Activated T-cell treated with anti-CD3 and anti-CD28 coated beads for 48 hours (primary cell): ENCODE data around the gene AGAP9.
A peak's percentile ranks its signal among the peaks of the same experiment; 100 is the strongest.
"Not testable (repeated sequence)": the region's sequence is repeated elsewhere in the genome, so short reads cannot be mapped to it uniquely, and the experiment has no call there.

Experiments
- DNase-seq: peaks from one replicate; pipeline ENCODE4 v3.0.0-alpha.2; 2020; ENCODE audit warnings: low read depth

AGAP9 gene

DNA sequence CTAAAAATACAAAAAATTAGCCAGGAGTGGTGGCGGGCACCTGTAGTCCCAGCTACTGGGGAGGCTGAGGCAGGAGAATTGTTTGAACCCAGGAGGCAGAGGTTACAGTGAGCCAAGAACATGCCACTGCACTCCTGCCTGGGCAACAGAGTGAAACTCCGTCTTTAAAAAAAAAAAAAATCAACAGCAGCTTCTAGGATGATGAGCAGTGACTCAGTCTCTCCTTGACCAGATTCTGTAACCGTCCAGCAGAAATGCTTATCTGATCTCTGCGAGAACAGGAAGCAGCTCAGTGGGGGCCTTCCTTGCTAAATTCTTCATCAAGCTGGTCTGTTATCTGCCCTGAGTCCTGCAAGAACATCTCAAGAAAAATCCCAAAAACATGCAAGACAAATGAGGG is 37.5 kb downstream of the AGAP9 start:
- DNase-seq, result not testable (repeated sequence)

DNA sequence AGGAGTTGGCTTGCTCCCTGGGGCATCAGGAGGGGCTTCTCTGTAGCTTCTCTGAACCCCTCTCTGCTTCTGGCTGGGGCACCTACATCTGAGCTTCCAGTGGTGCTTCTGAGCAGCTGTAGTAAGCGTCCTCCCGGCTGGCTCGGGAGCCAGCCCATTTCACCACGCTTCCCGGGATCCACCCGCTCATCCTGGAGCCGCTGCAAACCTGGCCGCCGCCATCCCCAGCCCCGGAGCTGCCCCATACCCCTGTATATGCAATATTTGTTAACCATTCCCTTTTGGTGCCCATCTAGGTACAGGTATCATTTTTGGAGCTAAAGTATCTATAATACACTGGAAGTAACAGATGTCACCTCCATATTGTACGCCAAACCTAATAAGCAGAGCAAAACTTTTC is 38.7 kb downstream of the AGAP9 start:
- DNase-seq, result not testable (repeated sequence)

DNA sequence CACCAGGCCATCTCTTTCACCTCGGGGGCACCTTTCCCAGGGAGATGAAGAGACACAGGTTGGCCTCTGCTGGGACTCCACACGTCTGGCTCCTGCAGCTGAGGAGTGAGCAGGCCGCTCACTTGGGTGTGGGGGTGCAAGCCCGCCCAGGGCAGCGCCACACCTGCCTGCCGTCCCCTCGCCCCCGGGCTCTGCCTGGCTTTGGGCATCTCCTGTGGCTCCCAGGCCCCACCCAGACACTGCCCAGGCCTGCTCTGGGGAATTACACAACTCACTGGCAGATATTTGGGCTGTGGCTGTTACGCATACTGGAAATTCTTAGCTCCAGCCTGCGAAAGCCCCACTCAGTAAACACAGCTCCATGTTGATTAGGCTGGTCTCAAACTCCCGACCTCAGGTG is 39.5 kb downstream of the AGAP9 start, which contains the start of gene ANXA8:
Gene ANXA8 (minus strand): TSS at position 193 of the 400 bp plus-strand sequence. CDS start 182 bp downstream, at position 11.
- not testable (repeated sequence) for DNase-seq

DNA sequence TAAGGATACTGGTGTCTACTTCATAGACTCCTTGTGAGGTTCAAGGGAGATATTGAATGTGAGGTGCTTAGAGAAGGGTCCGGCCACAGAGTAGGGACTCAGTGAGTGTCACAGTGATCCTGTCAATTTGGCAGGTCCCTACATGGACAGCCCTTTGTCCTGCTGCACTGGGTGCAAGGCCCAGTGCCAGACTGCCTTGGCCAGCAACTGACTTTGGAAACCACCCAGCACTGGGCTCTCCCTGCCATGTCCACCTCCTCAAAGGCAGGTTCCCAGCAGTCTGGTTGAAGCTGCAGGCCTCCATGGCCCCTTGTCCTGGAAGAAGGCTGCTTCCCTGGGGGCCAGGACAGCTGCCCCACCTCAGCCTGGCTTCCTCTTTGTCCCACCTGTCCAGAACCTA is 41.1 kb downstream of the AGAP9 start:
- not testable (repeated sequence) for DNase-seq

DNA sequence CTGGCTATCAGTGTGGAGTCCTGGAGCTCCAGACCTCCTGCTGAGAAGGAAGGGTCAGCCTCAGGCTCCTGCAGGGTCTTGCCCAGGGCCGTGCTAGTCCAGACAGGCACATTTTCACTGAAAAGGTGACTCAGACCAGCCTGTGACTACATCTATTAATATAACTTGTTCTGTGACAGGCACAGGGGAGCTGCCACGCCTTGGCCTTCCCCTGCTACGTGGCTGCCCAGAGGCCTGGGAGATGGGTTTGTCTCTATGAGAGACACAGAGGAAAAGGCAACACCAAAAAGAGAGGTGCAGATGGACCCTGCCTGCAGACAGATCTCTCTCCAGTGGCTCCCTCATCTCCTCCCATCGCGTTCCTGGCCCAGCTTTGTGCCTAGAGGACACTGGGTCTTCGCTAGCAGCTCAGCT is 41.7 kb downstream of the AGAP9 start:
- not testable (repeated sequence) for DNase-seq

DNA sequence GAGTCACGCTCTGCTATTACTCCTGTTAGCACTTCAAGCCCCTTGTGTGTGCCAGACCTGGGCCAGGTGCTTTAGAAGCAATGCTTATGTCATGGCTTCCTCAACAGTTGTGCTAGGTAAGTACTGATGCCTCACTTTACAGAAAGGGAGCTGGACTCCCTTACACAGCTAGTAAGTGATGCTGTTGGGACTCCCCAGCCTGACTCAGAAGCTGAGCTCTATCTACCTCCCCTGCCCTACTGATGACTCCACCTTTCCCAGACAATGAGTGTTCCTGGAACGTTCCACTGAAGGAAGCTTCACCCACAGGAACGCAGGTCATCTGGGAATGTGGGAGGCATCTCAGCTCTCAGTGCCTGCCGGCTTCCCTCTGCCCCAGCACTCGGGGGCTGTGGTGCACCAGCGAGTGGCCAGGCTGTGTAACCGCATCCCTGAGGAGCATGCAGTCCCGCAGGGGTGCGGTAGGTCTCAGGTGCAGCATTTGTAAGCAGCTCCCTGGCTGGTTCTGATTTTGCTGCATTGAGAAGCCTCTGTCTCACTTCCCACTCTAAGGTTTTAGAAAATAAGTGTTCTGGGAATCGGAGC is 42.2 kb downstream of the AGAP9 start:
- not testable (repeated sequence) for DNase-seq

DNA sequence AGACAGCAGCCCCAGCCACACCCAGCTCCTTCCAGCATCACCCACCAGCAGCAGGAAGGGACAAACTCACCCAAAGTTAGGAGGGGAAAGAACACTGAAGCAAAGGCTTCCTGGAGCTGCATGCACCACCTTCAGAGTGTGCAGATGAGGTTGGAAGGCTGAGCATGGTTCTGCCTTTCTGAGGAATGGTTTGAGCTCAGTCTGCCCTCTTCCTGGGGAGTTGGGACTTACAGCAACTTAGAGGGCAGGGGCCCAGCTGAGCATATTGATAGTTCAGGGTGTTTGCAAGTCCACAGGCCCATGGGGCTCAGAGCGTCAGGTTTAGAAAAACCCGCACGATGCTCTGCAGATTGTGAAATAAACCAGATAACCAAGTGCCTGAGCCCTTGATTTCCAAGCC is 43.3 kb downstream of the AGAP9 start:
- not testable (repeated sequence) for DNase-seq

DNA sequence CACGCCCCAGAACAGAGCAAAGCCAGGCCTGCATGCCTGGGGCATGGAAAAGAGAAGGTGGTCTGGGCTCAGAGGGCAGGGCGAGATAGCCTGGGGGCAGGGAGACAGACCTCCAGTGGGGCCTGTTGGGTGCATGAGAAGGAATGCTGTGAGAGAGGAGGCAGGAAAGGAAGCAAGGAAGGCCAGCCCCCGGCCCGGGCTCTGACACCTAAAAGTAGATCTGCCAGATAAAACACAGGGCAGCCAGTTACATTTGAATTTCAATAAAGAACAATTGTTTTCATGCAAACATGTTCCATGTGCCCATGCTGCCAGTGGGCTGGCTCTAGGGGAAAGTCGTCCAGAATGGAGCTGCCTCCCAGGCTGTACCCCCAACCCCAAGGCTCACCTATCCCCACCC is 45.3 kb downstream of the AGAP9 start:
- DNase-seq, result not testable (repeated sequence)

DNA sequence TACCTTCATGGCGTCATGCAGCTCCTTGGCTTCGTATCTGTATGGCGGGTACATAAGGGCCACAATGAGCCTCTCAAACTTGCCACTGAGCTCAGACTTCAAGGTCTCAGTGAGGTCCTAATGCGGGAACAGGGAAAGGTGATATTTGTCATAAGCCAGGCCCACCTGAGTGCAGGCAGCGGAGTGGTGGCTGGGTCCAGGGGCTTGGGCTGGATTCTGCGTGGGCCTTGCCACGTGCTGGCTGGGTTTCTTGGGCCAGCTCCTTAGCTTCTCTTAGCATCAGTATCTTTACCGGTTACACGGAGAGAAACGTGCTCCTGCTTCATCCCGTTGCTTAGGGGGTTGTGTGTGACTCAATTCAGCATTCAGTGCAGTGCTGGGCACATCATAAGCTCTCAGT is 46.4 kb downstream of the AGAP9 start:
- DNase-seq, result not testable (repeated sequence)

DNA sequence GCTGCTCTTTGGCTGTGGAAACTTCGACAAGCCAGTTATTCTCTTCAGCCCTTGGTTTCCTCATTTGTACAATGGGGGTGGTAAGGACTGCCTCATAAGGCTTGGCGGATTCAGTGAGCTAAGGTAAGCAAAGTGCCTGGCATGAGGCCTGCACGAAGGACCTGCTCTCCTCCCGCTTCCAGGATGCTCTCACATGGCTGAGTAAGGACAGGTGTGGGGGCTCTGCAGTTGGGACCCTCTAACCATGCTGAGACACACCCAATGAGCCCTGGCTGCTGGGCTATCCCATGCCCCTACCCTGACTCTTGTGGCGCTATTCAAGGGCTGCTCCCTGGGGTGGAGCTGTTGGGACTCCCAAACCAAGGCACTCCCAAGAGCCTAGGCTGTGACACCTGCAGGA is 48.3 kb downstream of the AGAP9 start:
- not testable (repeated sequence) for DNase-seq

DNA sequence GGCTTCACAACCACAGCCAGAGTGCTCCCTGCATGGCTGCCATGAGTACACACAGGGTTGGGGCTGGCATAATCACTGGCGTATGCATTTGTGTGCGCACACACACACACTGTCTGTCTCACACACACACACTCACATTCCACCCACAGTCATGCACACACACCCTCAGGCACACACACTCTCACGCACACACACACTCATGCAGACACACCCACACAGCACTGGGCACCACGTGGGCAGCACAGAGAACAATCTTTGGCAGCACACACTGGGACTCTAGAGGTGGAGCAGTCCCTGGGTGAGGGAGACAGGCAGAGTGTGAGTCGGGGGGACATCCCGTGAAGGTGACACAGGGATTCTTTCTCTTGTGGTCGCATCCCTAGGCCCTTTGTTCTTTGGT is 49.9 kb downstream of the AGAP9 start:
- not testable (repeated sequence) for DNase-seq

DNA sequence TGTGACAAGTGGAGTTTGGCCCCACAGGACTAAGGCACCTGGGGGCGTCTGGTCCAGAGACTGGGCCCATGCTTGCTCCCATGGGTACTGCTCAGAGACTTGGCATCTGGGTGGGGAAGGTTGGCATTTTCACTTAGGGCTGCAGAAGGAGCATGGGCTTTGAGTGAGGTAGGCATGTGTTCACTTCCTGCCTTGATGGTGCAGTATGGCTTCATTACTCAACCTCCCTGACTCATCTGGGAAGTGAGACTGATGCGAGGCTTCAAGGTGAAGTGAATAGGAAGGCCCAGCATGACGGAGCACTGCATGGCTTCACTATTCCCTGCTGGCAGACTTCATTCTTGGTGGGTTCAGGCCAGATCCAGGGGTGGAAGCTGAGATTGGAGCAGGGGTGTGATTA is 50.8 kb downstream of the AGAP9 start:
- DNase-seq, result not testable (repeated sequence)

DNA sequence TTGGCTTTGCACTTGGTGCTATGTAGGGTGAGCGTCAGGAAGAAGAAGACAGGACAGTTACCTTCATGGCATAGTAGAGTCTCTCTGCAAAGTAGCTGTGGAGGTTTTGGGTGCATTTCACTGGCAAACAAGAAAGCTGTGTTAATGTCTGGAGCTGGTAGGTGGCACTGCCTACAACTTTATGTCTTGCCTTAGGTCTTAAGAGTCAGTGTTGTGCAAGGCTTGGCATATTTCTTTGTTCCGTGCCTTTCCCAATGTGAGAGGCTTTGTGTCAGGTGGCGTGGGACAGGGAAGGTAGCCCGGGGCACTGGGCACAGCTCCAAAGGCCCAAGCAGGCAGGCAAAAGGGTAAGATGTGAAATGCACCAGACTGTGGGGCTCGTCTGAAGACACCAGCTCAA is 51.4 kb downstream of the AGAP9 start:
- DNase-seq, result not testable (repeated sequence)

DNA sequence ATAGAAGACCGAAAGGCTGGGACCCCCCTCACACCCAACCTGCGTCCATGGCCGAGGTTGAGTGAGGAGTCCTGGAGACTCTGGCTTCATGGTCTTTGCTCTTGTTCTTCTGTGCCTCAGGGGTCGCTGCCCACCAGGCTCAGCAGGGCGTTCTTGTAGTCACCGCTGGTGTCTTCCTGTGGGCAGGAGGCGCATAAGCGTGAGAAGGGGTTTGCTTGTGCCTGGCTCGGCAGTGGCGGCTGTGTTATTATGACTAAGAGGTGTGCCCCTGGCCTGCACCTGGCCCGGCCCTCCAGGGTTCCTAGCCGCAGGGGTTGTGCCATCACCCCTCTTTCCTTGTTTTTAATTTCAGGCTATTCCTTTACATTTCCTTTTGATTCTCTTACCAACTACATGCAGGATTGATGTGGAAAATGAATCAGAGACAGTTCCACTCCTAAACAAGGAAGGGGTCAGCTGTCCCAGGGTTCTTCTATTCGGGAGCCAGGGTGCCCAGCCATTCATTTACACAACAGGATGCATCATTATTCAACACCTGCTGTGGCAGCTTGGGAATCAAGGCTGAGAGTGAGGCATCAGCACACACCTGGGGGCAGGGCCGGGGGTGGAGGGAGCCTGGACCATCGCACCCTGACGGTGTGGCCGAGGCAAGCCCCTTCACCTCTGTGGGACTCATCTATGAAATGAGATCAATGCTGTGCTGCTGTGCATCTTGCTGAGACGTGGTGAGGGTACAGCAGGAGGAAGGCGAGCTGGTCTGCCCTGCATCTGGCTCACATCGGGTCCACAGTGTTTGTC is 54.5 kb downstream of the AGAP9 start:
- not testable (repeated sequence) for DNase-seq

DNA sequence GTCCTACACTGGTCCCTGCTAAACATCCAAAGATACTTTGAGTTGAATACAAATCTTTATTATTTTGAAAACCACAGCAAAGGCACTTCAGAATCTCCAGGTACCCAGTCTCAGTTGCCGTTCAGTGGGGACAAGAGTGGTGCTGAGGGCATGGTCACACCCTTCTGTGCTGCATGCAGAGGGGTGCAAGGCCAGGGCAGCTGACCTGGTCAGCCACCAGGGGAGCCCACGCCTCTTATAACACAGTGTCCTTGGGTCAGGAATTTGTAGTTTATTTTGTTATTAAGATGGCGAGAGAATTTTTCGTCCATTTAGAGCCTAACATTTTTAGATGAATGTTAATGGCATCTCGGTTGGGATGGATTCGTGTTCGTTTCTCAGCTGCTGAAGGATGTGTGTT is 55.5 kb downstream of the AGAP9 start:
- DNase-seq, result not testable (repeated sequence)

DNA sequence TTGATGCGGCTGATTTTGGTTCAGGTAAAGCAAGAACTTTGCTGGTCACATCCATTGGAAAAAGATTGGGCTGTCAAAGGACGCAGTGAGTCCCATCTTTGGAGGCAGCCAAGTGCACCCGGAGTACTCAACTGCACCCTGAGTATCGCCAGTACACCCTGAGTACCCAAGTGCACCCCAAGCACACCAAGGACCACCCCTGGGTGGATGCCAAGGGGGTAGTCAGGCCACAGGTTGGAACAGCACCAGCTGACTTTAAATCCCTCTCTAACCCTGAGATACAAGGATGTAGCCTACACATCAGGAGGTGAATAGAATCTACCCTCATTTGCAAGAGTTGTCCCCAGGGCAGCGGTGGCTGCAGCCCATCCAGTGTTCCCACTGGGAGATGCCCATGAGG is 56.0 kb downstream of the AGAP9 start:
- not testable (repeated sequence) for DNase-seq

DNA sequence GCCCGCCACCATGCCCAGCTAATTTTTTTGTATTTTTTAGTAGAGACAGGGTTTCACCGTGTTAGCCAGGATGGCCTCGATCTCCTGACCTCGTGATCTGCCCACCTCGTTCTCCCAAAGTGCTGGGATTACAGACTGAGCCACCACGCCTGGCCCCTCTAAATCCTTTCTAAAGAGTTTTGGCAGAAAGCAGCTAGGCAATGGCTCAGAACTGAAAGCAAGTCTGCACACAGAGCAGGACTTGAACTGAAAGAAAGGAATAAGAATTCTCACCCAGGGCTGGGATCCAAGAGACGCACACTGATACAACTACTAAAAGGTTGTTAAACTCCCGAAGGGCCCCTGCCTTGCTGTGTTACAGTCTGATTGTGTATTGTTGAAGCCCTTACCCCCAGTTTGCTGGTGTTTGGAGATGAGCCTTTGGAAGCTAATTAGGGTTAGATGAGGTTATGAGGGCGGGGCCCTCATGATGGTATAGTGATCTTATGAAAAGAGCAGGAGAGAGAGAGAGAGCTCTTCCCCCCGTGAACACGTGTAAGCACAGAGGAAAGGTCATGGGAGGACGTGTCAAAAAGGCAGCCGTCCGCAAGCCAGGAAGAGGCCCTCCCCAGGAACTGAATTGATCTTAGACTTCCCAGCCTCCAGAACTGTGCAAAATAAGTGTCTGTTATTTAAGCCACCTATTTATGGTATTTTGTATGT is 58.1 kb downstream of the AGAP9 start:
- not testable (repeated sequence) for DNase-seq

DNA sequence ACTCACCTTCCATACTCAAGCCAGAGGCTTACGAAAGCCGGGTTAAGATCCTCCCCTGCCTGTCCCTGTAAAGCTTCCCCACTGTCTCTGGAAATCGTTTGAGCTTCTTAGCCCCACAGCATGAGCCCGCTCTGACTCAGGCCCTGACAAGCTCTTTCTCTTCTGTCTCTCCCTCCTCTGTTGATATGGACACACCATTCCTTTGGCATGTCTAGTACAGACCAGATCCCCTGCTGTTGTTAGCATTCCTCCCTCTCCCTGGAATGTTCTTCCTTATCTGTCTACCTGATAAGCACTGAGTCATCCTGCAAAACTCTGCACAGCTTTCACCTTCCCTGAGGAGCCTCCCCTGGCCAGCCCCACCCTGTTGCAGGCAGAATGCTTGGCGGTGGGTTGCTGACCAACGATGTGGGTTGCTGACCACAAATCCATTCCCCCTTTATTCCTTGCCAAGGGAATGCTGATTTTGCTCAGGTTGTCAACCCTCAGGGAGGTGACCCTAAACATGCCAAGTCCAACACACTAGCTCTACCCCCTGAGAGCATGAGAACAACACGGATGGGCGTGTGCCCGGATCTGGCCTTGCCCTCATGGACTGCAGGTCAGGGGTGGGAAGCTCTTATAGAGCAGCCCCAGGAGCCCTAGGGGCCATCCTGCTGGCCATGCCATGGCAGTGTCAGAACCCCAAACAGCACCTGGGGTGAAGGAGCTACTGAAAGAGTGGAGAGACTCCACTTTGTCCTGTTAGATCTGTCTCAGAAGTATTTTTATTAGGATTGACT is 60.7 kb downstream of the AGAP9 start:
- DNase-seq, result not testable (repeated sequence)

DNA sequence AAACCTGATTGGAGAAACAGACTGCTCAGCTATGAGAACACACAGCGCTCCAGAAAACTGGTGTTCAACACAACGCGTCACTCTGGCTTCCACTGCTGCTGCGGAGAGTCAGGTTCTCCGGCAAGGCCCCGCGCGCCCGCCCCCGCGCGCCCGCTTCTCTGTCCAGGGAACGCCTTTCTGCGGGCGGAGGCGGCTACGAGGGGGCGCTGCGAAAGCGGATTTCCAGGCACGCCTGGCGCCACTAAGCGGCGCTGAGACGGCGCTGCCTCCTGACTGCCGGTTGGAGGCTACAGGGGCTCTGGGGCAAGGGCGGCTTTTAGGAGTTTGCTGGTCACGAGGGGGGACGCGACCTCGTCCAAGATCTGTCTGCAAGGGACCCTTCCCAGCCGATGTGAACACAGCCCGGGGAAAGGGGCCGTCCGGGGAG is 62.2 kb downstream of the AGAP9 start:
- DNase-seq, result peak; percentile 26

DNA sequence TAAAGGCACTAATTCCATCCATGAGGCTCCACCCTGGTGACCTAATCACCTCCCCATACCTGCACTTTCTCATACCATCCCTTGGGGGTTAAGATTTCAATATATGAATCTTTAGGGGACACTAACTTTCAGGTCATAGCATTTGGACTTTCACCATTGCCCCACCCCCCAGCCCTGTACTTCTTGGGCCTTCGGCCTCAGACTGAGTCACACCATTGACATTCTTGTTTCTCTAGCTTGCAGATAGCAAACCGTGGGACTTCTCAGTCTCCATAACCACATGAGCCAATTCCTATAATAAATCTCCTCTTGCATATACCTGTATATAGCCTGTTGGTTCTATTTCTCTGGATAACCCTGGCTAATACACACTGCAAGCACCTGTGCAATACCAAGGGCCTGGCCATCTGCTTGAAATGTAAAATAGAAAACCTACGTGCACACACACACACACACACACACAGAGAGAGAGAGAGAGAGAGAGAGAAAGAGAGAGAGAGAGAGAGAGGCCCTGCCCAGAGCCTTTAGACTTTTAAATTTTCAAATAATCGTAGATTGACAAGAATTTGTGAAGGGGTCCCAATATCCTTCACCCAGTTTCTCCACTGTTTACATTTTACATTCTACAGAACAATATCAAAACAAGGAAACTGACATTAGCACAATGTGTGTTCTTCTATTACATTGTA is 64.8 kb downstream of the AGAP9 start:
- no peak for DNase-seq

DNA sequence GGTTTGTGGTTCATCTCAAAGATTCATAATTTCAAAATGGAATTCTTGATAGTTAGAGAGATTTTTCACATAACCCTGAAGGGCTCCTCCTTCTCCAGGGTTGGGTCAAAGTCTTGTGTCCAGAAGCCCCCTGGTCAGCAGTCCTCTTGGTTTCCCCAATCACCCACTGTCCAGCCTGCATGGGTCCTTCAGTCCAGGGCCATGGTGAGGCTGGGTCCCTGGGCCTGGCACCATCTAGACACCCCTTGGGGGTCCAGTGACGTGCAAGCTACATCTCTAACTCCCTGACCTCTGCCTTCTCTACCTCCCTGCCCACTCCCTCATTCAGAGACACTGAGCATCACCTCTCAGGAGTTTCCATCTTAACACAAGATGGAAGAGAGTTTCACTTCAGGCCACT is 65.6 kb downstream of the AGAP9 start:
- no peak for DNase-seq

DNA sequence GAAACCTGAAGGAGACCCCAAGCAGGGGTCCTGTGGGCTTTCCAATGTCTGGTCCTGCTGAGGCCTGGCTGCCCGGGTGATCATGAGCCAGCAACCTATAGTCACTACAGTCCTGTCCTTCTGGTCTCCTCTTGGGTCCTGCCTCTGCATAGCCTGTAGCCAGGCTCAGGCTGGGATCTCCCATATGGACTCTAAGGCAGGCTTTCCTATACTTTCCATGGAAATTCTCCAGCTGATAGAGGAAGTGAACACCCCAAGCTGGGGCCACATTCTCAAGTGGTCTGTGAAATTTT is 66.0 kb downstream of the AGAP9 start:
- DNase-seq, result no peak
